ENCODE data around the gene MACF1.
A peak's percentile ranks its signal among the peaks of the same experiment; 100 is the strongest.

GRCh38 chr1:39266269-39266668 is 61.8 kb downstream of the MACF1 start:
- no peak for TF ChIP-seq POLR2A (IDR thresholded peaks at IDR 0.05)
- TF ChIP-seq, protein P1, sequence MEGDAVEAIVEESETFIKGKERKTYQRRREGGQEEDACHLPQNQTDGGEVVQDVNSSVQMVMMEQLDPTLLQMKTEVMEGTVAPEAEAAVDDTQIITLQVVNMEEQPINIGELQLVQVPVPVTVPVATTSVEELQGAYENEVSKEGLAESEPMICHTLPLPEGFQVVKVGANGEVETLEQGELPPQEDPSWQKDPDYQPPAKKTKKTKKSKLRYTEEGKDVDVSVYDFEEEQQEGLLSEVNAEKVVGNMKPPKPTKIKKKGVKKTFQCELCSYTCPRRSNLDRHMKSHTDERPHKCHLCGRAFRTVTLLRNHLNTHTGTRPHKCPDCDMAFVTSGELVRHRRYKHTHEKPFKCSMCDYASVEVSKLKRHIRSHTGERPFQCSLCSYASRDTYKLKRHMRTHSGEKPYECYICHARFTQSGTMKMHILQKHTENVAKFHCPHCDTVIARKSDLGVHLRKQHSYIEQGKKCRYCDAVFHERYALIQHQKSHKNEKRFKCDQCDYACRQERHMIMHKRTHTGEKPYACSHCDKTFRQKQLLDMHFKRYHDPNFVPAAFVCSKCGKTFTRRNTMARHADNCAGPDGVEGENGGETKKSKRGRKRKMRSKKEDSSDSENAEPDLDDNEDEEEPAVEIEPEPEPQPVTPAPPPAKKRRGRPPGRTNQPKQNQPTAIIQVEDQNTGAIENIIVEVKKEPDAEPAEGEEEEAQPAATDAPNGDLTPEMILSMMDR (IDR thresholded peaks at IDR 0.05), result peak in 3 of 6 experiments; percentile 28 to 52 (median 34)
